ENCODE measurements around the gene MTMR1.

DNA sequence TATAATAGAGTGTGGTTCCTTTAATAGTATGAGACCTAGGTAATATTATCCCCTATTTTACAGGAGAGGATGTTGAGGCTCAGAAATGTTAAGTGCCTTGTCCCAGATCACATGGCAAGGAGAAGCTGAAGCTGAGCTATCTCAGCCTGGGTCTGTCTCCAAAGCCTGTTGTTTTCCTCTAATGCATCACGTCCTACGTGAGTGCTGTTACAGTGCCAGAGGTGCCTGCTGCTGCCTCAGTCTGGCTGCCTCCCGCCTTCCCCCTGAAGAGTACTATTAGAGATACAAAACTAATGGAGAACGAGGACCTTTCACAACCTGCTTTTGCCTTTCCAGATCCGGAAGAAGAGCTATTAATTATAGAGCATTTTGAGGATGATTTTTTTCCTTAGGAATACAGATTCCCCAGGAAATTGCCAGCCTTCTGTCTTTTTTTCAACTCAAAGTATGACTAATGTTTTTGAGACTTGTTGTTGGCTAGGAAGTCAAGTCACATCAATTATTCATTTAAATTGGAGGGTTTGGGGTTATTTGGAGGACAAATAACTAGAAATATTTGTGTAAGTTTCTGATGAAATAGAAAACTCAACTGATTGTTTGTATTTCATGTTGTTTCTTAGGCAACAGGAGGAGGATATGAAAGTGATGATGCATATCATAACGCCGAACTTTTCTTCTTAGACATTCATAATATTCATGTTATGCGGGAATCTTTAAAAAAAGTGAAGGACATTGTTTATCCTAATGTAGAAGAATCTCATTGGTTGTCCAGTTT is 43.9 kb upstream of the MTMR1 start:
- TF ChIP-seq, protein P1, sequence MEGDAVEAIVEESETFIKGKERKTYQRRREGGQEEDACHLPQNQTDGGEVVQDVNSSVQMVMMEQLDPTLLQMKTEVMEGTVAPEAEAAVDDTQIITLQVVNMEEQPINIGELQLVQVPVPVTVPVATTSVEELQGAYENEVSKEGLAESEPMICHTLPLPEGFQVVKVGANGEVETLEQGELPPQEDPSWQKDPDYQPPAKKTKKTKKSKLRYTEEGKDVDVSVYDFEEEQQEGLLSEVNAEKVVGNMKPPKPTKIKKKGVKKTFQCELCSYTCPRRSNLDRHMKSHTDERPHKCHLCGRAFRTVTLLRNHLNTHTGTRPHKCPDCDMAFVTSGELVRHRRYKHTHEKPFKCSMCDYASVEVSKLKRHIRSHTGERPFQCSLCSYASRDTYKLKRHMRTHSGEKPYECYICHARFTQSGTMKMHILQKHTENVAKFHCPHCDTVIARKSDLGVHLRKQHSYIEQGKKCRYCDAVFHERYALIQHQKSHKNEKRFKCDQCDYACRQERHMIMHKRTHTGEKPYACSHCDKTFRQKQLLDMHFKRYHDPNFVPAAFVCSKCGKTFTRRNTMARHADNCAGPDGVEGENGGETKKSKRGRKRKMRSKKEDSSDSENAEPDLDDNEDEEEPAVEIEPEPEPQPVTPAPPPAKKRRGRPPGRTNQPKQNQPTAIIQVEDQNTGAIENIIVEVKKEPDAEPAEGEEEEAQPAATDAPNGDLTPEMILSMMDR (IDR thresholded peaks at IDR 0.05; ENCODE audit: low read depth, low read length, poor library complexity, severe bottlenecking), result no peak
- TF ChIP-seq EZH2phosphoT487 (IDR thresholded peaks at IDR 0.05; ENCODE audit: borderline replicate concordance, low read length), result no peak
